Posterior vena cava (tissue), 2 donors: ENCODE results near the gene CSH1. TPM values are rescaled to one million over a fixed set of nuclear protein-coding genes. Genes with fewer than 3 reads are reported as not detected.
"Not testable (repeated sequence)": the region's sequence is repeated elsewhere in the genome, so short reads cannot be mapped to it uniquely, and the experiment has no call there.

ENCODE experiments used
- DNase-seq: peaks from one replicate; pipeline ENCODE4 v3.0.0-alpha.2; 2020; ENCODE audit warnings: low spot score
- intact Hi-C, 2 donors: fragments of 100-400 bp; cut with DNase I; formaldehyde crosslinking; loops; one replicate each; pipeline versions ENCODE4 v1.14.1 to v1.14.2; 2022 to 2023
- total RNA-seq, 2 donors: library from RNA; stranded (reverse); fragmentation: NEBNext Ultra II Directional; extraction: Animal tissue kit (Norgen Biotek cat#: 25700); gene quantifications; one replicate each; pipeline ENCODE4 v1.2.1, GENCODE V29; 2021
- donor health status: DM: yes; HTN: yes; CAD: no.
- donor health status: DM: yes; HTN: yes; CAD: no.

Gene CSH1
- total RNA-seq, 2 donors from 2014 or later, result not detected

DNA sequence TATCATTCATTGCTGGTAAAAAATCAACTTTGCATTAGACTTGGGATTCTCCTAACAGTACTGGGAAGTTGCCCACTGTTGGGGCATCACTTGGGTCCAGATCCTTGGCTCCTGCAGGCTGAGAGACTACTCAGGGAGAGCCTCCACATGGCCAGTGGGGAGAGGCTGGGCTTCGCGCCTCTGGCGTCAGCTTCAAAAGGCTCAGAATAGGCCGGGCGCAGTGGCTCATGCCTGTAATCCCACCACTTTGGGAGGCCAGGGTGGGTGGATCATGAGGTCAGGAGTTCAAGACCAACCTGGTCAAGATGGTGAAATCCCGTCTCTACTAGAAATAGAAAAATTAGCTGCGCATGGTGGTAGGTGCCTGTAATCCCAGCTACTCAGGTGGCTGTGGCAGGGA, 18.1 kb upstream of the CSH1 start:
- DNase-seq, result peak; percentile 55

GRCh38 chr17:63911657-63912100, 15.3 kb upstream of the CSH1 start:
- DNase-seq, result peak; percentile 76
- intact Hi-C loops, result loop anchor here in 1 of 2 donors (10.0 kb wide), 2 partner anchors 113 to 223 kb away; partner anchors contain the start of genes ERN1 and ICAM2

More for the DNA sequence above, 18.1 kb upstream of the CSH1 start:
- intact Hi-C loops, result loop anchor here in 1 of 2 donors (10.0 kb wide), 2 partner anchors 110 to 220 kb away; partner anchors contain the start of genes ERN1 and ICAM2

DNA sequence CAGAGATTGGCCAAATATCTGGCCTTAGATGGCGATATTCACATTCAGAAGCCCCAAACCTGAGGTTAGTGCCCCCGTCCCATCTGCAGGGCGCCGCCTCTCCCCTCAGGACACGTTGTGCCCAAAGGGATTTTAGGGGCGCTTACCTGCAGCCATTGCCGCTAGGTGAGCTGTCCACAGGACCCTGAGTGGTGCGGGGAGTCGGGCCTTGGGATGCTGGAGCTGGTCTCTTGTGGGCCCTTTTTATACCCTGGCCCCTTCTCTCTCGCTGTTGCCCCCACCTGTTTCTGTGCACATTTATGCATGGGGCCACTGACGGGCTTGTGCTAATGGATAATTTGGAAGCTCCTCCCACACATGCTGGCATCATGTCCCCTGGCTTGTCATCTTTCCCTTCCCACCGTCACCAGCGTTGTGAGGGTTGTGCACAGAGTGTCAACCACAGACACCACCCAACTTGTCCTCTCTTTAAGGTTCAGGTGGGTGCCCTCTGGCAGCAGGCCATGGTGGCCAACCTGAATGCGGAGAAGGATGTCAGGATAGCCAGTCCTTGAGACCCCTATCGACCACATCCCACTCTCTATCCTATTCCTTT, 14.8 kb upstream of the CSH1 start, which contains the start of gene CSHL1:
Gene CSHL1 (minus strand): TSS at position 218 of the 595 bp plus-strand sequence. CDS start 62 bp downstream, at position 156.
- intact Hi-C loops, result loop anchor here in 1 of 2 donors (10.0 kb wide), 2 partner anchors 114 to 224 kb away; partner anchors contain the start of genes ERN1 and ICAM2
- peak; percentile 61 for DNase-seq

GRCh38 chr17:63910096-63910495, 13.7 kb upstream of the CSH1 start:
- DNase-seq, result peak; percentile 74
- intact Hi-C loops, result loop anchor here in 1 of 2 donors (10.0 kb wide), 2 partner anchors 115 to 225 kb away; partner anchors contain the start of genes ERN1 and ICAM2

- DNase-seq, result peak; percentile 47
- intact Hi-C loops, result not testable (repeated sequence)
Measured at GRCh38 chr17:63909586-63909985, 13.2 kb upstream of the CSH1 start.

DNA sequence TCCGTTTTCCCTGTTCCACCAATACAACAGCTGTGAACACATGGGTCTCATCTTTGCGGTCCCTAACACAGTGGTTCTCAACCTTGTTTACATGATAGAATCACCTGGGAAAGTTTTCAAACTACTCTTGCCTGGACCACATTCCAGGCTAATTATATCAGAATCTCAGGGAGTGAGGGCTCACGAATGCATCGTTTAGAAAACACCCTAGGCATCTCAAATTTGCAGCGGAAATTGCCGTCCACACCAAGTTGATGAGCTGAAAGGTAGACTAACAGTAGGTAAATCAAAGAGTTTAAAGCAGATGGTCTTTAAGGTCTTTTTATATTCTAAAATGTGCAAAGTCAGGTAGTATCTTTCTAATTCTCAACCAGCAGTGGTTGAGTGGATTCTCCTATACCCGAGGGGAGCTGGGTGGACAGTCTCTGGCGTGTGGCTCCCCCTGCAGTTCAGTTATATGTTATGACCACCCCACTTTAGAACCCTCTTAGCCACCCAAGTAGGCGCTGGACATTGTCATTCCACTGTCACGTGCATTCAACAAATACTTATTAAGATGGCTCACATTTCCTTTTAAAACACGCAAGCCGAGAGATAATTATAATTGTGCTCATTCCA, 10.9 kb upstream of the CSH1 start:
- peak; percentile 28 for DNase-seq
- intact Hi-C loops, result not testable (repeated sequence)

- DNase-seq, intact Hi-C loops: not testable (repeated sequence)
Measured at GRCh38 chr17:63904796-63905195, 8.4 kb upstream of the CSH1 start.

- intact Hi-C loops, result not testable (repeated sequence)
- DNase-seq, result peak; percentile 19
Measured at GRCh38 chr17:63903787-63904201, 7.4 kb upstream of the CSH1 start.

DNA sequence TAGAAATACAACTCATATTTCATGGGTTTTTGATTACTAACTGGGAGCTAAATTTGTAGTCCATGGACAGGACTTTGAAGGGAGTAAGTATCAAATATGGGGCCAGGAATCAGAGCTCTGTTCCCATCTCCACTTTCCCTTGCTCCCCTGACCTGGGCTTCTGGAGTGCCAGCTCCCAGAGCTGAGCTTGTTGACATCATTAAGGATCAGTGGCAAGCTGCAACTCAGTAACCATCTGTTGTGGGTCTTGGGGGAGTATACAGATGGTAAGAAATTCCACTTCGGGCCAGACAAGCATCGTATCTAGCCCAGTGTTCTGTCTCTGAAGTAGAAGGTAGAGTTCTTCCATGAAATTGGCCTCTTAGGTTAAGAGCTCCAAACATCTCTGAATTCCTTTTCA, 5.6 kb upstream of the CSH1 start:
- not testable (repeated sequence) for DNase-seq

DNA sequence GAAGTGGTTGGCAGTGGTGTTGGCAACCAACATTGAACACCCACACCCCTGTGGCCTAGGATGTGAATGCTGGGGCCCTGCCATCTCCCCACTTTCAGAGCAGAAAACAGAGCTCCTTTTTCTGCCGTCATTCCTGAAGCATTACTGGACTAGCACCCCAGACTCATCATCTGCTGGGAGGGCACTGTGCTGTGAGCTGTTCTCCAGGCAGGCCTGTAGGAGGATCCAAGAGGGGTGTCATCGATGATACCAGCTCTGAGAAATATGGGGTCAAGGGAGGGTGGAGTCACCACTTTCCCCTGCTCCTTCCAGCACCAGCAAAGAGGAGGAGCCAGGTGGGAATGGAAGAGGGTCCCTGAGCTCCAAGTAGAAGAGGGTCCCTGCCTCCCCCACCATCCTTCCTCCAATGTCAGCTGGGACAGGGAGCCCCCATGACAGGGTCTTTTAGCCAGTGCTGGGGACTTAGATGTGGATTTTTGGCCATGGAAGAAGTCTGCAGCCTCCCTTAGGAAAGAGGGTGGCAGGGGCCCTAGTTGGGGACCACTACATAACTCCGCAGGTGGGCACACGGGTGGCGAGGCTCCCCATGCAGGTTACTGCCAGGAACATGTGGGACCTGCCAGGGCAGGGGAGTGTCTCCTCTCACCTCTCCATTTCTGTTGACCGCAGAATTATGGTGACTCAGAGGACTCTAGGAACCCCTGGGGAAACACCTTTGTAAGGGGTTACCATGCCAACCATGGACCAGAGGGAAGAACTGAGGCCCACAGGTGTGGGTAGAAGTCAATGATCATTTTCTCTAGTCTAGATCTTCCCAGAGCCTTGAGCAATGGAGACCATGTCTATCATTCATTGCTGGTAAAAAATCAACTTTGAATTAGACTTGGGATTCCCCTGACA, 2.8 kb upstream of the CSH1 start:
- intact Hi-C loops, result not testable (repeated sequence)
- peak; percentile 22 for DNase-seq

More for the DNA sequence above, 5.6 kb upstream of the CSH1 start:
- intact Hi-C loops, result not testable (repeated sequence)

GRCh38 chr17:63894821-63895220, 1.6 kb downstream of the CSH1 start:
- peak; percentile 51 for DNase-seq
- intact Hi-C loops, result not testable (repeated sequence)

DNA sequence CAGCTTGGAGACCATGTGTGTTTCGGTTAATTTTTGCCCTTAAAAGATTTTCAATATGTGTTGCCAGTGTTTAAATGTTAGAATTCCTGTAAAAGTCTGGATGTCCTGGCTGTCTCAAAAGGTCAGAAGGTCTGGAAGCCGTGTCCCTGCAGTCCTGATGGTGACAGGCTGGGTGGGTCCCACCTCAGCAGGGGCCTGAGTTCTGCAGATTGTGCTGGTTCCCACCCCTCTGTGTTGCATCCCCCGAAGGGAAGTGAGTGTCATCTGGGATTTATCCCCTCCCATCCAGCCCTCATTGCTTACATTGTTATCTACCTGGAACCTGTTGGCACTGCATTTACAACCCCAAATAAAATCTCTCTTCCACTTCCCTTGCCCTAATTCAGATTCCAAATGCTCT, 2.4 kb downstream of the CSH1 start:
- DNase-seq, result peak; percentile 10
- intact Hi-C loops, result not testable (repeated sequence)

DNA sequence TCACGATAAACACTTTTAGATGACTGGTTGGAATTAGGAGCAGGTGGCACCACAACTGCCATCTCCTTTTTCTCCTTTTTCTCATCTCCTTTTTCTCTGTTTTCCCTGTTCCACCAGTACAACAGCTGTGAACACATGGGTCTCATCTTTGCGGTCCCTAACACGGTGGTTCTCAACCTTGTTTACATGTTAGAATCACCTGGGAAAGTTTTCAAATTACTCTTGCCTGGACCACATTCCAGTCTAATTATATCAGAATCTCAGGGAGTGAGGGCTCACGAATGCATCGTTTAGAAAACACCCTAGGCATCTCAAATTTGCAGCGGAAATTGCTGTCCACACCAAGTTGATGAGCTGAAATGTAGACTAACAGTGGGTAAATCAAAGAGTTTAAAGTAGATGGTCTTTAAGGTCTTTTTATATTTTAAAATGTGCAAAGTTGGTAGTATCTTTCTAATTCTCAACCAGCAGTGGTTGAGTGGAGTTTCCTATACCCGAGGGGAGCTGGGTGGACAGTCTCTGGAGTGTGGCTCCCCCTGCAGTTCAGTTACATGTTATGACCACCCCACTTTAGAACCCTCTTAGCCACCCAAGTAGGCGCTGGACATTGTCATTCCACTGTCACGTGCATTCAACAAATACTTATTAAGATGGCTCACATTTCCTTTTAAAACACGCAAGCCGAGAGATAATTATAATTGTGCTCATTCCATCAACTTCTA, 3.9 kb downstream of the CSH1 start:
- intact Hi-C loops, result not testable (repeated sequence)
- peak; percentile 17 for DNase-seq

- intact Hi-C loops, DNase-seq: not testable (repeated sequence)
Measured at GRCh38 chr17:63889026-63889848, 7.1 kb downstream of the CSH1 start.

GRCh38 chr17:63885119-63885518, 11.3 kb downstream of the CSH1 start:
- DNase-seq, intact Hi-C loops: not testable (repeated sequence)

GRCh38 chr17:63882626-63883126, 13.7 kb downstream of the CSH1 start:
- intact Hi-C loops, result not testable (repeated sequence)
- DNase-seq, result peak; percentile 15

- intact Hi-C loops, result no loop called here
- peak; percentile 81 for DNase-seq
Measured at GRCh38 chr17:63881935-63882601, 14.3 kb downstream of the CSH1 start, which contains the start of gene GH2. GH2 (minus strand) TSS chr17:63881944; CDS start chr17:63881801, 143 bp downstream.
